SK-N-SH treated with all-trans-retinoic acid at 6 μM for 48 hours (cell line): ENCODE data around the gene CDH6.

ENCODE experiments used
- ATAC-seq: fragments of 200-7000 bp; cut with Tn5 transposase; 3 replicates; pipeline ENCODE4 v1.9.1; 2020; ENCODE audit warnings: mild to moderate bottlenecking, moderate library complexity
- ARNTL ChIP-seq: fragments of 450-650 bp; formaldehyde crosslinking; IDR thresholded peaks from 2 replicates; pipeline ENCODE4 v1.5.0; 2020; ENCODE audit warnings: low read depth, mild to moderate bottlenecking, moderate library complexity, borderline replicate concordance
- BACH2 ChIP-seq: fragments of 250-450 bp; sonication (Bioruptor Pico); IDR thresholded peaks from 2 replicates; pipeline ENCODE4 v1.9.0; 2021; ENCODE audit warnings: mild to moderate bottlenecking, borderline replicate concordance
- CSDC2 ChIP-seq: fragments of 250-450 bp; sonication (Bioruptor Pico); IDR thresholded peaks from 2 replicates; pipeline ENCODE4 v1.5.0; 2020; ENCODE audit warnings: mild to moderate bottlenecking, moderate library complexity
- ESRRG ChIP-seq: fragments of 250-450 bp; sonication (Bioruptor Pico); IDR thresholded peaks from 2 replicates; pipeline ENCODE4 v1.6.1; 2021; ENCODE audit warnings: mild to moderate bottlenecking
- GLIS3 ChIP-seq: fragments of 250-450 bp; sonication (Bioruptor Pico); IDR thresholded peaks from 2 replicates; pipeline ENCODE4 v1.5.0; 2020; ENCODE audit warnings: mild to moderate bottlenecking, moderate library complexity
- ISL1 ChIP-seq: fragments of 250-450 bp; sonication (Bioruptor Pico); IDR thresholded peaks from 2 replicates; pipeline ENCODE4 v2.1.2; 2022; ENCODE audit warnings: mild to moderate bottlenecking, moderate library complexity
- OSR1 ChIP-seq: fragments of 250-450 bp; sonication (Bioruptor Pico); IDR thresholded peaks from 2 replicates; pipeline ENCODE4 v1.8.0; 2022; ENCODE audit warnings: moderate library complexity, mild to moderate bottlenecking, inconsistent platforms
- PPARA ChIP-seq: fragments of 250-450 bp; sonication (Bioruptor Pico); IDR thresholded peaks from 2 replicates; pipeline ENCODE4 v1.5.0; 2020; ENCODE audit warnings: mild to moderate bottlenecking, borderline replicate concordance
- SNAI2 ChIP-seq: fragments of 250-450 bp; sonication (Bioruptor Pico); IDR thresholded peaks from 2 replicates; pipeline ENCODE4 v1.5.0; 2020; ENCODE audit warnings: mild to moderate bottlenecking, moderate library complexity
- TCF4 ChIP-seq: fragments of 250-450 bp; sonication (Bioruptor Pico); IDR thresholded peaks from 2 replicates; pipeline ENCODE4 v1.8.0; 2021; ENCODE audit warnings: mild to moderate bottlenecking, moderate library complexity, borderline replicate concordance
- TOX ChIP-seq: fragments of 250-450 bp; sonication (Bioruptor Pico); IDR thresholded peaks from 2 replicates; pipeline ENCODE4 v1.8.0; 2021; ENCODE audit warnings: mild to moderate bottlenecking, moderate library complexity, borderline replicate concordance
- ZC3H10 ChIP-seq: fragments of 250-450 bp; sonication (Bioruptor Pico); IDR thresholded peaks from 2 replicates; pipeline ENCODE4 v1.5.1; 2021; ENCODE audit warnings: mild to moderate bottlenecking, moderate library complexity
- ZFP3 ChIP-seq: fragments of 250-450 bp; sonication (Bioruptor Pico); IDR thresholded peaks from 2 replicates; pipeline ENCODE4 v1.5.0; 2020; ENCODE audit warnings: mild to moderate bottlenecking, moderate library complexity
- ZNF565 ChIP-seq: fragments of 450-650 bp; formaldehyde crosslinking; conservative IDR thresholded peaks from 2 replicates; pipeline ENCODE4 v1.5.0; 2020; ENCODE audit warnings: low read depth, mild to moderate bottlenecking, moderate library complexity
- ZNF70 ChIP-seq: fragments of 450-650 bp; formaldehyde crosslinking; IDR thresholded peaks from 2 replicates; pipeline ENCODE4 v1.5.0; 2020; ENCODE audit warnings: mild to moderate bottlenecking, moderate library complexity
- ZNF8 ChIP-seq: fragments of 450-650 bp; formaldehyde crosslinking; IDR thresholded peaks from 2 replicates; pipeline ENCODE4 v1.5.0; 2020; ENCODE audit warnings: mild to moderate bottlenecking, moderate library complexity
- TF ChIP-seq, protein P1 (sequence below): fragments of 250-450 bp; sonication (Bioruptor Pico); IDR thresholded peaks from 2 replicates; pipeline ENCODE4 v1.5.1; 2021; ENCODE audit warnings: mild to moderate bottlenecking, moderate library complexity
- TF ChIP-seq, protein P2 (sequence below): fragments of 250-450 bp; sonication (Bioruptor Pico); IDR thresholded peaks from 2 replicates; pipeline ENCODE4 v1.8.0; 2021; ENCODE audit warnings: low read depth, mild to moderate bottlenecking, moderate library complexity, borderline replicate concordance
- TF ChIP-seq, protein P3 (sequence below): fragments of 250-450 bp; sonication (Bioruptor Pico); IDR thresholded peaks from 2 replicates; pipeline ENCODE4 v1.5.1; 2020; ENCODE audit warnings: low read depth, mild to moderate bottlenecking, moderate library complexity
- TF ChIP-seq, protein P4 (sequence below): fragments of 250-450 bp; sonication (Bioruptor Pico); IDR thresholded peaks from 2 replicates; pipeline ENCODE4 v1.8.0; 2020; ENCODE audit warnings: mild to moderate bottlenecking, moderate library complexity, borderline replicate concordance

The CDH6 gene

GRCh38 chr5:31372124-31372523, 178.6 kb downstream of the CDH6 start:
- TF ChIP-seq ARNTL, result no peak
- TF ChIP-seq BACH2 (CRISPR knock-in tag), result no peak
- no peak for TF ChIP-seq ZC3H10
- no peak for TF ChIP-seq ZNF70 (CRISPR knock-in tag)
- no peak for TF ChIP-seq ISL1
- no peak for TF ChIP-seq SNAI2 (CRISPR knock-in tag)
- ATAC-seq, result no peak

- ATAC-seq, result peak; percentile 22; the same call in 1 of the 3 replicates
- TF ChIP-seq ISL1 (peak; percentile 97), CSDC2 (0 out of 2 replicates have a peak, but pooled peaks have one; percentile 22), GLIS3 (CRISPR knock-in tag) (0 out of 2 replicates have a peak, but pooled peaks have one; percentile 17)
- TF ChIP-seq, protein P1, sequence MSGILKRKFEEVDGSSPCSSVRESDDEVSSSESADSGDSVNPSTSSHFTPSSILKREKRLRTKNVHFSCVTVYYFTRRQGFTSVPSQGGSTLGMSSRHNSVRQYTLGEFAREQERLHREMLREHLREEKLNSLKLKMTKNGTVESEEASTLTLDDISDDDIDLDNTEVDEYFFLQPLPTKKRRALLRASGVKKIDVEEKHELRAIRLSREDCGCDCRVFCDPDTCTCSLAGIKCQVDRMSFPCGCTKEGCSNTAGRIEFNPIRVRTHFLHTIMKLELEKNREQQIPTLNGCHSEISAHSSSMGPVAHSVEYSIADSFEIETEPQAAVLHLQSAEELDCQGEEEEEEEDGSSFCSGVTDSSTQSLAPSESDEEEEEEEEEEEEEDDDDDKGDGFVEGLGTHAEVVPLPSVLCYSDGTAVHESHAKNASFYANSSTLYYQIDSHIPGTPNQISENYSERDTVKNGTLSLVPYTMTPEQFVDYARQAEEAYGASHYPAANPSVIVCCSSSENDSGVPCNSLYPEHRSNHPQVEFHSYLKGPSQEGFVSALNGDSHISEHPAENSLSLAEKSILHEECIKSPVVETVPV (CRISPR knock-in tag), result no peak
Observed at GRCh38 chr5:31375999-31376720, 182.7 kb downstream of the CDH6 start.

GRCh38 chr5:31377274-31377946, 183.9 kb downstream of the CDH6 start:
- TF ChIP-seq GLIS3 (CRISPR knock-in tag) (no peak), ZNF70 (CRISPR knock-in tag) (no peak), PPARA (CRISPR knock-in tag) (no peak), ZNF8 (CRISPR knock-in tag) (no peak), TCF4 (no peak), ESRRG (CRISPR knock-in tag) (no peak), SNAI2 (CRISPR knock-in tag) (no peak), ZC3H10 (no peak), BACH2 (CRISPR knock-in tag) (no peak), ZNF565 (CRISPR knock-in tag) (no peak), TOX (CRISPR knock-in tag) (no peak), ZFP3 (no peak), ISL1 (no peak), OSR1 (CRISPR knock-in tag) (no peak)
- TF ChIP-seq, protein P2, sequence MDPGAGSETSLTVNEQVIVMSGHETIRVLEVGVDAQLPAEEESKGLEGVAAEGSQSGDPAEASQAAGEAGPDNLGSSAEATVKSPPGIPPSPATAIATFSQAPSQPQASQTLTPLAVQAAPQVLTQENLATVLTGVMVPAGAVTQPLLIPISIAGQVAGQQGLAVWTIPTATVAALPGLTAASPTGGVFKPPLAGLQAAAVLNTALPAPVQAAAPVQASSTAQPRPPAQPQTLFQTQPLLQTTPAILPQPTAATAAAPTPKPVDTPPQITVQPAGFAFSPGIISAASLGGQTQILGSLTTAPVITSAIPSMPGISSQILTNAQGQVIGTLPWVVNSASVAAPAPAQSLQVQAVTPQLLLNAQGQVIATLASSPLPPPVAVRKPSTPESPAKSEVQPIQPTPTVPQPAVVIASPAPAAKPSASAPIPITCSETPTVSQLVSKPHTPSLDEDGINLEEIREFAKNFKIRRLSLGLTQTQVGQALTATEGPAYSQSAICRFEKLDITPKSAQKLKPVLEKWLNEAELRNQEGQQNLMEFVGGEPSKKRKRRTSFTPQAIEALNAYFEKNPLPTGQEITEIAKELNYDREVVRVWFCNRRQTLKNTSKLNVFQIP (CRISPR knock-in tag), result no peak
- TF ChIP-seq, protein P3, sequence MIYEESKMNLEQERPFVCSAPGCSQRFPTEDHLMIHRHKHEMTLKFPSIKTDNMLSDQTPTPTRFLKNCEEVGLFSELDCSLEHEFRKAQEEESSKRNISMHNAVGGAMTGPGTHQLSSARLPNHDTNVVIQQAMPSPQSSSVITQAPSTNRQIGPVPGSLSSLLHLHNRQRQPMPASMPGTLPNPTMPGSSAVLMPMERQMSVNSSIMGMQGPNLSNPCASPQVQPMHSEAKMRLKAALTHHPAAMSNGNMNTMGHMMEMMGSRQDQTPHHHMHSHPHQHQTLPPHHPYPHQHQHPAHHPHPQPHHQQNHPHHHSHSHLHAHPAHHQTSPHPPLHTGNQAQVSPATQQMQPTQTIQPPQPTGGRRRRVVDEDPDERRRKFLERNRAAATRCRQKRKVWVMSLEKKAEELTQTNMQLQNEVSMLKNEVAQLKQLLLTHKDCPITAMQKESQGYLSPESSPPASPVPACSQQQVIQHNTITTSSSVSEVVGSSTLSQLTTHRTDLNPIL (CRISPR knock-in tag), result no peak
- TF ChIP-seq, protein P4, sequence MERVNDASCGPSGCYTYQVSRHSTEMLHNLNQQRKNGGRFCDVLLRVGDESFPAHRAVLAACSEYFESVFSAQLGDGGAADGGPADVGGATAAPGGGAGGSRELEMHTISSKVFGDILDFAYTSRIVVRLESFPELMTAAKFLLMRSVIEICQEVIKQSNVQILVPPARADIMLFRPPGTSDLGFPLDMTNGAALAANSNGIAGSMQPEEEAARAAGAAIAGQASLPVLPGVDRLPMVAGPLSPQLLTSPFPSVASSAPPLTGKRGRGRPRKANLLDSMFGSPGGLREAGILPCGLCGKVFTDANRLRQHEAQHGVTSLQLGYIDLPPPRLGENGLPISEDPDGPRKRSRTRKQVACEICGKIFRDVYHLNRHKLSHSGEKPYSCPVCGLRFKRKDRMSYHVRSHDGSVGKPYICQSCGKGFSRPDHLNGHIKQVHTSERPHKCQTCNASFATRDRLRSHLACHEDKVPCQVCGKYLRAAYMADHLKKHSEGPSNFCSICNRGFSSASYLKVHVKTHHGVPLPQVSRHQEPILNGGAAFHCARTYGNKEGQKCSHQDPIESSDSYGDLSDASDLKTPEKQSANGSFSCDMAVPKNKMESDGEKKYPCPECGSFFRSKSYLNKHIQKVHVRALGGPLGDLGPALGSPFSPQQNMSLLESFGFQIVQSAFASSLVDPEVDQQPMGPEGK (CRISPR knock-in tag), result no peak
- TF ChIP-seq, protein P1 (CRISPR knock-in tag), result no peak
- ATAC-seq, result 0 out of 3 replicates have a peak, but pooled peaks have one; percentile 27
